NCI-H510A (cell line): Measurements from ENCODE around the gene FASN.
A peak's percentile ranks its signal among the peaks of the same experiment; 100 is the strongest.
"Not testable (repeated sequence)": the region's sequence is repeated elsewhere in the genome, so short reads cannot be mapped to it uniquely, and the experiment has no call there.

Experiments
- DNase-seq: peaks from one replicate; lab custom pipeline; 2025; lab: John Stamatoyannopoulos, UW

FASN gene

GRCh38 chr17:82043507-82043906 lies 54.5 kb downstream of the FASN start:
- no peak for DNase-seq

DNA sequence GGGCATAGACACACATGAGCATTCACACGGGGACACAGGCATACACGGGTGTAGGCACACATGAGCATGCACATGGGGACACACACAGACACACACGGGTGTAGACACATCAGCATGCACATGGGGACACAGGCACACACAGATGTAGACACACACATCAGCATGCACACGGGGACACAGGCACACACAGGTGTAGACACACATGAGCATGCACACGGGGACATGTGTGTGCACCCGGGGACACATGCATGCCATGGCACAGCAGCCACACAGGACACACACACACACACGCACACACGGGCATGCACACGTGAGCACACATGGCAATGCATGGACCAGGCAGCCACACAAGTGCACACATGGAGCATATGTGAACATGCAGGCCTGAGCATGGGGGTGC lies 55.4 kb downstream of the FASN start:
- no peak for DNase-seq

GRCh38 chr17:82041144-82041814 lies 56.8 kb downstream of the FASN start:
- DNase-seq = no peak

DNA sequence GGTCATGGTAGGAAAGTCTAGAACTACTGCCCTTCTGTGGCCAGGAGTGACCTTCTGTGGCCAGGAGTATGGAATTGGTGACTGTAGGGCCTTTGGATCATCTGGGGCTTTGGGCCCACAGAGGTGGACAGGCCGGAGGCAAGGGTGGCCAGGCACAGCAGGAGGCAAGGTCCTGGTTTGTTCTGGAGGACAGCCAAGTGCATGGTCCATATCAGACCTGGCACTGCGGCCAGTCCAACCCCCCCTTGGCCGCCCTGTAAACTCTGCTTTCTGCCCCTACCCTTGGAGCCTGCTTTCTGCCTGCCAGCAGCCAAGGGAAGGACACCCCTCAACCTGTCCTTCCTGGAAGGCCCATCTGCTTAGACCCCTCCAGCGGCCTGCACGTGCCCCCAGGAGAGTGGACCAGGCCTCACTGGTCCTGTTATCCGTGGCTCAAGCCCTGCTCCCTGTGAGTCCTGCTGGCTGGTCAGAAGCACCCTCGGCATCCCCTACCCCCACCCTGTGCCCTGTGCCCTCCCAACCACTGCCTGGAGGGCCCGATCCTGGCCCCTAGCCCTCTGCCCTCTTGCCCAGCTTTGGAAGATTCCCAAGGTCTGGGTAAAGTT lies 58.2 kb downstream of the FASN start:
- no peak for DNase-seq

DNA sequence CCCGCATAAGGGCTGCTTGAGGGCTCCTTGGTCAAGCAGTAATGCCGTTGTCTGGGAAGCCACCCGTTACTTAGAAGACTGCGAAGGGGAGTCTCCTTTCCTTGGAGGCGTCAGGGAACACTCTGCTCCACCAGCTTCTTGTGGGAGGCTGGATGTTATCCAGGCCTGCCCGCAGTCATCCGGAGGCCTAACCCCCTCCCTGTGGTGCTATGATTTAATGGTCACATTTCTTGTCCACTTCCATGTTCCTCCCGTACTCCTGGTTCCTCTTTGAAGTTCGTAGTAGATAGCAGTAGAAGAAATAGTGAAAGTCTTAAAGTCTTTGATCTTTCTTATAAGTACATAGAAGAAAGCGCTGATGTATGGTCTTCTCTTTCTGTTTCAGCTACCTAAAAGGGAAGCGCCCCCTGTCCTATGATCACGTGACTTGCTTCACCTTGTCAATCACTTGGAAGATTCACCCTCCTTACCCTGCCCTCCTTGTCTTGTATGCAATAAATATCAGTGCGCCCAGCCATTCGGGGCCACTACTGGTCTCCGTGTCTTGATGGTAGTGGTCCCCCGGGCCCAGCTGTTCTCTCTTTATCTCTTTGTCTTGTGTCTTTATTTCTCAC lies 59.1 kb downstream of the FASN start:
- DNase-seq = not testable (repeated sequence)

DNA sequence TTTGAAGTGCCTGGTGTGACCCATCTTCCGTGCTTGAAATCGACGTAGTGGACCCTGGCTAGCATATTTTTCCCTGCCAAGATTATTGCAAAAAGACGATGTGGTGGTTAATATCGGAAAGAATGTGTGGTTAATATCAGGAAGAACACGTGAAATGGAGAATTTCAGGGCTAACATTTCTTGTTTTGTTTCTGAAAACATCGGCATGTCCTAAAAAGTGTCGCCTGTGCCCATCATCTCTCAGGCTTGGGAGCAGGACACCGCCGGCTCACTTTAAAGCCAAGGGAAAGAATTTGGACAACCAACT lies 60.2 kb downstream of the FASN start:
- no peak for DNase-seq

GRCh38 chr17:82037092-82037888 lies 60.7 kb downstream of the FASN start, which contains the start of gene DCXR:
Gene DCXR (minus strand): TSS chr17:82037697. CDS start chr17:82037682, 15 bp downstream.
- peak; percentile 96 for DNase-seq

DNA sequence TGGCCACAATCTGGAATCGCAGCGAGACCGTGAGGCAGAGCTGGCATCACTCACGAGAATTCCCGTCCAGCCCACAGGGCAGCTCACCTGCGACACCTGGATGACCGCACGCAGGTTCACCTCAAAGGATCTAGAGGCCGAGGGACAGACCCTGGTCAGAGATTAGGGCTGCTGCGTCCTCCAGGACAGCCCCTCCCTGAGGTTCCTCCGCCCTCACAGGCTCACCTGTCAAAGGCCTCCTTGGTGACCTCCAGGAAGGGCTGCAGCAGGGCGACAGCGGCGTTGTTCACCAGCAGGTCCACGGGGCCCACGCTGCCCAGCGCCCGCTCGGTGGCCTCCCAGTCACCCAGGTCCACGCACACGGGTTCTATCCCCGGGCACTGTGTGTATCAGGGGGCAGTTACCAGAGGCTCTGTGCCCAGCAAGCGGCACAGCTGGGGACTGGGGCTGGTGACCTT lies 61.4 kb downstream of the FASN start:
- no peak for DNase-seq

GRCh38 chr17:82035956-82036633 lies 61.9 kb downstream of the FASN start:
- DNase-seq = no peak

- no peak for DNase-seq
Observed at GRCh38 chr17:82035488-82035887, 62.5 kb downstream of the FASN start.

- DNase-seq = no peak
Observed at GRCh38 chr17:82034371-82035011, 63.5 kb downstream of the FASN start.

- no peak for DNase-seq
Observed at GRCh38 chr17:82033359-82034085, 64.5 kb downstream of the FASN start.

- peak; percentile 67 for DNase-seq
Observed at GRCh38 chr17:82031885-82032627, 66.0 kb downstream of the FASN start.

DNA sequence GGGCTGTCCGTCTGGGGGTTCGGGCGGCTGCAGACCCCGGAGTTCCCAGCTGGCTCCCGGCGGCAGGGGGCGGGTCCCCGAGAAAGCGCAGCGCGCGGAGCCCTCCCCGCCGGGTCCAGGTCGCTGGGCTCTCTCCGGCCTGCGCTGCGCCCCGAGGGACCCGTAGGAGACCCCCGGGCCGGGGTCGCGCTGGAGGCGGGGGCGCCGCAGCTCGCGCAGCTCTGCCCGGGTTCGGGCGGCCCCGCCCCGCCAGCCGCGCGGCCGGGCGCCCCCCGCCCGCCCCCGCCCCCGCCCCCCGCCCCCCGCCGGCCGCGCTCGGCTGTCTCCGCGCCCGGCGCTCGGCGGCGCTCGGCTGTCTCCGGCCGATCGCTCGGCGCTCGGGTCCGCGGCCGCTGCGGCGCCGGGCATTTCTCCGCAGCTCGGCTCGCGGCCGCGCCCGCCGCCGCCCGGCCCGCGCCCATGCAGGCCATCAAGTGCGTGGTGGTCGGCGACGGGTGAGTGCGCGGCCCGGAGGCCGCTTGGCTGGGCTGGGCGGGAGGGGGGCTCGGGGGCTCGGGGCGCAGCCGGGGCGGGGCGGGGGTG lies 66.6 kb downstream of the FASN start, which contains the start of gene RAC3:
RAC3 (plus strand) TSS at position 376 of the 582 bp plus-strand sequence; CDS start at position 460, 84 bp downstream.
- DNase-seq = peak; percentile 42

GRCh38 chr17:82030470-82031302 lies 67.3 kb downstream of the FASN start:
- peak; percentile 68 for DNase-seq

DNA sequence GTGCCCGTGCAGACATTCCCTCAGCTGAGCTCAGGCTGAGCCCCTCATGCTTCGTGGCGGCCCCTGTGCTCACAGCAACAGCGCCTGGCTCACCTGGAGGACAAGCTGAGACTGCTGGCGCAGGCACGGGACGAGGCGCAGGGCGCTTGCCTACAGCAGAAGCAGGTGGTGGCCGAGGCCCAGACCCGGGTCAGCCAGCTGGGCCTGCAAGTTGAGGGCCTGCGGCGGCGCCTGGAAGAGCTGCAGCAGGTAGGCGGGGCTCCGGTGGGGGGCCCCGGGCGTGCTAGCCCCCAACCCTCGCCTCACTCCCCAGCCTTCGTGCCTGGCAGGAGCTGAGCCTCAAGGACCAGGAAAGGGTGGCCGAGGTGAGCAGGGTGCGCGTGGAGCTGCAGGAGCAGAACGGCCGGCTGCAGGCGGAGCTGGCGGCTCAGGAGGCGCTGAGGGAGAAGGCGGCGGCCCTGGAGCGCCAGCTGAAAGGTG lies 68.0 kb downstream of the FASN start:
- DNase-seq = no peak

DNA sequence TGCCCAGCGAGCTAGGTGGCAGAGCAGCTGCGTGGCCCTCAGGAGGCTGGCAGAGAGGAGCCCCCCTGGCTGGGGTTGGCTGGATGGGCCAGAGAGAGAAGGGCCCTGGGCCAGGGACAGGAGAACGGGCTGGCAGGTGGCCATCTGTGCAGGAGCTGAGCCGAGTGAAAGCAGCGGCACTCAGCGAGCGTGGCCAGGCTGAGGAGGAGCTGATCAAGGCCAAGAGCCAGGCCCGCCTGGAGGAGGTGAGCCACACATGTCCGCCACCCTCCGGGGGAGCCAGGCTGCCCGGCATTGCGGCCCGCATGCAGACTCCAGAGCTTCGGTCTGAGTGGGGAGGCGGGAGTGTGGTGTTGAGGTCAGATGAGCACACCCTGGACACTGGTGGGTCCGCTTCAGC lies 68.6 kb downstream of the FASN start:
- DNase-seq = no peak

DNA sequence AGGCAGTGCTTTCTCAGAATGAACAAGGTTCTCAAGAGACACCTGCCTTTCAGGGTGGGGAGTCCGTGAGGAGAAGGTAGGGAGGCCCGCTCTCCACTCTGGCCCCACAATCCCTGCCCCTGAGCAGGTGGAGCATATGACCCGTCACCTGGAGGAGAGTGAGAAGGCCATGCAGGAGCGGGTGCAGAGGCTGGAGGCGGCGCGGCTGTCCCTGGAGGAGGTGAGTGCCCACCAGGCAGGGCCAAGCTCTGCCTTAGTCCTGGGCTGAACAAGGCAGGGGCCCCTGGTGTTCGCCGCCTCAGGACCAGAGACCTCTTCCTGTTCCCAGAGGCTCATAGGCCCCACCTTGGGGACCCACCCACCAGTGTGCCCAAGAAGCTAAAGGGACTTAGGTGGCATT lies 69.1 kb downstream of the FASN start:
- DNase-seq = no peak
